H1 (cell line): ENCODE results near the gene CSF3R. TPM values are rescaled to one million over a fixed set of nuclear protein-coding genes. Genes with fewer than 3 reads are reported as not detected.

ENCODE experiments used
- CTCF ChIA-PET: fragments of 300-600 bp; sonication (Branson Sonifier 250); formaldehyde crosslinking; loops from one replicate; lab custom pipeline; 2021; ENCODE audit not compliant: partially characterized antibody; lab: Charles Lee
- POLR2A ChIA-PET: fragments of 300-600 bp; sonication (Branson Sonifier 250); formaldehyde crosslinking; loops from one replicate; lab custom pipeline; 2021; ENCODE audit warnings: inconsistent platforms; ENCODE audit not compliant: partially characterized antibody; lab: Charles Lee
- DNase-seq, 2 experiments: peaks; one replicate each; pipeline versions ENCODE4 v3.0.0 to v3.0.0-alpha.2; 2010 to 2022; ENCODE audit warnings: low spot score in 2 of 2, low read depth in 1 of 2, mixed read lengths in 1 of 2
- FAIRE-seq: peaks from 2 replicates; lab custom pipeline; 2011; peaks lifted over from hg19 to GRCh38; lab: Jason Lieb, UNC
- H2AFZ ChIP-seq: 2 replicates; pipeline ENCODE4 v1.8.1; 2012; ENCODE audit warnings: low read length, inconsistent platforms
- H2AK5ac ChIP-seq: 2 replicates; pipeline ENCODE4 v1.6.1; 2013; ENCODE audit warnings: low read depth, low read length
- H2BK120ac ChIP-seq: replicated peaks from 2 replicates; pipeline ENCODE3; 2013; ENCODE audit warnings: low read depth, low read length, inconsistent platforms
- H2BK12ac ChIP-seq: 2 replicates; pipeline ENCODE4 v1.6.1; 2013; ENCODE audit warnings: low read depth, low read length
- H2BK15ac ChIP-seq: 2 replicates; pipeline ENCODE4 v1.6.1; 2013; ENCODE audit warnings: low read length
- H2BK20ac ChIP-seq: 2 replicates; pipeline ENCODE4 v1.6.1; 2013; ENCODE audit warnings: low read length
- H2BK5ac ChIP-seq: 2 replicates; pipeline ENCODE4 v1.6.1; 2013; ENCODE audit warnings: low read depth, low read length
- H3K14ac ChIP-seq: 2 replicates; pipeline ENCODE4 v1.6.1; 2013; ENCODE audit warnings: inconsistent platforms; ENCODE audit not compliant: insufficient read length
- H3K18ac ChIP-seq: 2 replicates; pipeline ENCODE4 v1.6.1; 2013; ENCODE audit warnings: low read length; ENCODE audit errors: extremely low read depth
- H3K23ac ChIP-seq: 2 replicates; pipeline ENCODE4 v1.6.1; 2013; ENCODE audit warnings: inconsistent platforms; ENCODE audit not compliant: insufficient read length
- H3K23me2 ChIP-seq: 2 replicates; pipeline ENCODE4 v1.6.1; 2013; ENCODE audit warnings: low read depth, low read length
- H3K27ac ChIP-seq: 2 replicates; pipeline ENCODE4 v1.6.1; 2011; ENCODE audit warnings: low read depth, low read length, inconsistent platforms
- H3K27me3 ChIP-seq, 4 experiments: replicated peaks in 1 of 4; 1 replicate in 1 of 4; 2 replicates in 3 of 4; pipeline versions ENCODE4 v1.6.1 to v1.8.1; 2011 to 2013; ENCODE audit warnings: low read length in 3 of 4, mild to moderate bottlenecking in 3 of 4, inconsistent platforms in 2 of 4, mixed read lengths in 2 of 4, moderate library complexity in 1 of 4; ENCODE audit not compliant: control insufficient read depth in 3 of 4, insufficient read depth in 3 of 4; ENCODE audit errors: extremely low read depth in 1 of 4
- H3K36me3 ChIP-seq, 4 experiments: 2 replicates each; pipeline versions ENCODE4 v1.6.1 to v1.8.1; 2011 to 2013; ENCODE audit warnings: mild to moderate bottlenecking in 4 of 4, low read length in 3 of 4, moderate library complexity in 2 of 4, control low read depth in 1 of 4, inconsistent platforms in 1 of 4; ENCODE audit not compliant: insufficient read depth in 4 of 4, control insufficient read depth in 2 of 4
- H3K4ac ChIP-seq: replicated peaks from 2 replicates; pipeline ENCODE3; 2013; ENCODE audit warnings: low read length, low read depth, mixed read lengths, inconsistent platforms; ENCODE audit not compliant: insufficient read length
- H3K4me1 ChIP-seq, 4 experiments: replicated peaks in 1 of 4; 1 replicate in 1 of 4; 2 replicates in 3 of 4; pipeline versions ENCODE4 v1.6.1 to v1.8.1; 2011 to 2013; ENCODE audit warnings: low read length in 3 of 4, inconsistent platforms in 2 of 4, mixed read lengths in 1 of 4; ENCODE audit not compliant: insufficient read depth in 4 of 4, control insufficient read depth in 3 of 4
- H3K4me2 ChIP-seq, 2 experiments: 2 replicates each; pipeline versions ENCODE4 v1.6.1 to v1.8.1; 2011 to 2013; ENCODE audit warnings: low read depth in 2 of 2, low read length in 2 of 2, control low read depth in 1 of 2, inconsistent platforms in 1 of 2, mild to moderate bottlenecking in 1 of 2; ENCODE audit not compliant: insufficient read depth in 1 of 2
- H3K4me3 ChIP-seq, 4 experiments: fragments of 200-600, 300-600 bp in 1 of 4; sonication (generic), shearing (Covaris generic), sonication (Bioruptor Twin) in 1 of 4; 2 replicates each; pipeline versions ENCODE4 v1.5.1 to v1.8.1; 2011 to 2016; ENCODE audit warnings: low read length in 4 of 4, low read depth in 3 of 4, control low read depth in 2 of 4, inconsistent platforms in 2 of 4, mild to moderate bottlenecking in 2 of 4, mixed read lengths in 1 of 4, moderate library complexity in 1 of 4; ENCODE audit not compliant: insufficient read depth in 2 of 4; ENCODE audit errors: extremely low read depth in 1 of 4
- H3K56ac ChIP-seq: replicated peaks from 2 replicates; pipeline ENCODE3; 2013; ENCODE audit warnings: low read depth, mild to moderate bottlenecking, mixed read lengths, low read length, inconsistent platforms; ENCODE audit not compliant: insufficient read length
- H3K79me1 ChIP-seq: 2 replicates; pipeline ENCODE4 v1.6.1; 2013; ENCODE audit warnings: low read depth, low read length, control low read depth
- H3K79me2 ChIP-seq, 2 experiments: 2 replicates each; pipeline versions ENCODE4 v1.6.1 to v1.8.1; 2012 to 2013; ENCODE audit warnings: low read length in 2 of 2, mild to moderate bottlenecking in 2 of 2, inconsistent platforms in 1 of 2; ENCODE audit not compliant: insufficient read depth in 2 of 2, control insufficient read depth in 1 of 2
- H3K9ac ChIP-seq, 4 experiments: replicated peaks in 1 of 4; 1 replicate in 1 of 4; 2 replicates in 3 of 4; pipeline versions ENCODE4 v1.6.1 to v1.8.1; 2011 to 2013; ENCODE audit warnings: low read depth in 3 of 4, low read length in 3 of 4, control low read depth in 2 of 4, mild to moderate bottlenecking in 2 of 4, moderate library complexity in 2 of 4, inconsistent platforms in 1 of 4; ENCODE audit errors: extremely low read depth in 1 of 4
- H3K9me3 ChIP-seq, 2 experiments: 2 replicates each; pipeline versions ENCODE4 v1.6.1 to v1.8.1; 2012 to 2013; ENCODE audit warnings: mild to moderate bottlenecking in 2 of 2, moderate library complexity in 2 of 2, control low read depth in 1 of 2, inconsistent platforms in 1 of 2, low read depth in 1 of 2, low read length in 1 of 2, mixed read lengths in 1 of 2; ENCODE audit not compliant: insufficient read depth in 2 of 2
- H4K20me1 ChIP-seq, 2 experiments: replicated peaks in 1 of 2; 2 replicates each; pipeline versions ENCODE3 to v1.8.1; 2011 to 2013; ENCODE audit warnings: inconsistent platforms in 2 of 2, low read length in 2 of 2, mild to moderate bottlenecking in 1 of 2; ENCODE audit not compliant: insufficient read depth in 2 of 2, control insufficient read depth in 1 of 2
- H4K5ac ChIP-seq: 2 replicates; pipeline ENCODE4 v1.6.1; 2013; ENCODE audit warnings: low read length, low read depth, mixed read lengths, inconsistent platforms; ENCODE audit not compliant: insufficient read length
- H4K8ac ChIP-seq: 2 replicates; pipeline ENCODE4 v1.8.0; 2013; ENCODE audit warnings: mild to moderate bottlenecking, moderate library complexity, low read length, inconsistent platforms; ENCODE audit not compliant: insufficient read depth; ENCODE audit errors: extremely low read depth
- H4K91ac ChIP-seq: replicated peaks from 2 replicates; pipeline ENCODE3; 2013; ENCODE audit warnings: low read length, mixed read lengths, inconsistent platforms; ENCODE audit not compliant: insufficient read length
- CTCF ChIP-seq, 3 experiments: IDR thresholded peaks; 1 replicate in 2 of 3; 2 replicates in 1 of 3; pipeline versions ENCODE4 v1.5.1 to v1.6.1; 2011; ENCODE audit warnings: low read length in 3 of 3, mild to moderate bottlenecking in 3 of 3, inconsistent platforms in 2 of 3, low read depth in 1 of 3, moderate library complexity in 1 of 3; ENCODE audit not compliant: insufficient read depth in 1 of 3; ENCODE audit errors: control extremely low read depth in 1 of 3
- HDAC2 ChIP-seq, 2 experiments: fragments of 300-600 bp in 1 of 2; sonication (generic) in 1 of 2; IDR thresholded peaks; 2 replicates each; pipeline ENCODE4 v1.6.1; 2011 to 2012; ENCODE audit warnings: low read depth in 2 of 2, low read length in 2 of 2, mild to moderate bottlenecking in 2 of 2, moderate library complexity in 2 of 2, borderline replicate concordance in 1 of 2, inconsistent platforms in 1 of 2
- RFX5 ChIP-seq: IDR thresholded peaks from 2 replicates; pipeline ENCODE4 v1.6.1; 2011; ENCODE audit warnings: low read depth, low read length, improper control_type of control experiment, borderline replicate concordance
- ZNF274 ChIP-seq: IDR thresholded peaks from 2 replicates; pipeline ENCODE4 v1.7.0; 2012; ENCODE audit warnings: low read length, borderline replicate concordance; ENCODE audit errors: extremely low read depth
- WGBS, 2 experiments: shearing (Covaris generic) in 1 of 2; methylation state at CpG; one replicate each; pipeline versions ENCODE4 v1.1.6 to v1.1.7; 2013 to 2015; ENCODE audit warnings: low lambda C conversion rate in 2 of 2, mixed read lengths in 2 of 2, inconsistent platforms in 1 of 2, low coverage in 1 of 2, missing lambda C conversion rate in 1 of 2; ENCODE audit not compliant: insufficient replicate concordance in 2 of 2, insufficient coverage in 1 of 2, insufficient read length in 1 of 2; ENCODE audit errors: extremely low coverage in 1 of 2, missing lambda C conversion rate in 1 of 2; 5-methylcytosine and 5-hydroxymethylcytosine counted together
- polyA plus RNA-seq, 7 experiments: library from polyadenylated mRNA; depleted of rRNA in 3 of 7; stranded (reverse) in 5 of 7; unstranded in 2 of 7; fragments of >200 nt in 5 of 7; fragments of 200-250 nt in 2 of 7; gene quantifications; 1 replicate in 5 of 7; 2 replicates in 1 of 7; 4 replicates in 1 of 7; pipeline versions ENCODE4 v1.2.1 to v1.2.3, GENCODE V29; 2011 to 2013; ENCODE audit warnings: missing spikeins in 2 of 7, mixed read lengths in 2 of 7
- total RNA-seq: library from RNA; stranded (reverse); fragmentation: NEBNext Ultra II Directional; extraction: Animal tissue kit (Norgen Biotek cat#: 25700); gene quantifications from 2 replicates; pipeline ENCODE4 v1.2.1, GENCODE V29; 2021

CSF3R gene
- total and polyA plus RNA-seq, 2 of the 8 experiments (the other 6 are each of a cell fraction or from before 2014, with no cell fraction given), result not detected

- Histone ChIP-seq H2AFZ (no peak overlapping the region), H2BK15ac (no peak overlapping the region), H3K27ac (no peak overlapping the region), H3K23me2 (no peaks in the 10 kb centered on the region), H3K27me3 (no peaks in the 10 kb centered on the region), H3K18ac (no peak overlapping the region), H3K79me1 (no peaks in the 10 kb centered on the region), H4K8ac (no peak overlapping the region), H2BK120ac (no peak overlapping the region), H4K91ac (no peak overlapping the region), H3K4me1 (peaks cover 0 to 5% (median 1%) of the 10 kb centered on the region in 4 experiments; a peak in 3 of 7 replicates), H3K4me3 (no peak overlapping the region), H3K9ac (no peak overlapping the region), H3K79me2 (no peaks in the 10 kb centered on the region), H3K56ac (no peak overlapping the region), H4K20me1 (no peaks in the 10 kb centered on the region), H4K5ac (no peak overlapping the region), H3K4me2 (no peak overlapping the region), H3K36me3 (no peaks in the 10 kb centered on the region), H3K9me3 (no peaks in the 10 kb centered on the region), H2AK5ac (no peak overlapping the region), H2BK5ac (no peak overlapping the region), H2BK20ac (no peak overlapping the region), H3K4ac (no peak overlapping the region), H3K23ac (no peak overlapping the region), H2BK12ac (no peak overlapping the region), H3K14ac (no peak overlapping the region)
- ChIA-PET POLR2A (interaction anchor here (1.0 kb wide), 1 partner anchor 56 kb away, joined by 4 read pairs; the partner anchor contains the start of gene MRPS15), CTCF (interaction anchor here (0.9 to 6.5 kb wide), 3 partner anchors 23 to 64 kb away, joined by 3 to 62 read pairs (median 3); no protein-coding TSS in a partner anchor)
- no peak for TF ChIP-seq CTCF (IDR thresholded peaks at IDR 0.05; ENCODE audit: control extremely low read depth in 1 of 3, insufficient read depth in 1 of 3, low read depth in 1 of 3, low read length in 3 of 3)
- TF ChIP-seq RFX5, result no peak
- TF ChIP-seq HDAC2 (IDR thresholded peaks at IDR 0.05; ENCODE audit: borderline replicate concordance in 1 of 2, low read depth in 2 of 2, low read length in 2 of 2), result no peak
- no peak for TF ChIP-seq ZNF274
- FAIRE-seq (no peak), DNase-seq (peak in 1 of 2 experiments; percentile 39)
- 68% methylated on average over 7 of the region's 8 CpGs; no CpG with 5 or more reads in 1 of the 2 experiments for WGBS, 2 experiments
Observed at GRCh38 chr1:36520056-36520455, 37.3 kb upstream of the CSF3R start.
